Cardiac septum (tissue), 1 donor: ENCODE data around the gene ARRDC1. TPM values are rescaled to one million over a fixed set of nuclear protein-coding genes. Genes with fewer than 3 reads are reported as not detected.

Experiments
- DNase-seq: peaks from one replicate; pipeline ENCODE4 v3.0.0-alpha.2; 2020; ENCODE audit warnings: low spot score
- intact Hi-C: fragments of 100-400 bp; cut with DNase I; formaldehyde crosslinking; loops from one replicate; pipeline ENCODE4 v1.14.0; 2022
- total RNA-seq: library from RNA; stranded (reverse); fragmentation: NEBNext Ultra II Directional; extraction: Animal tissue kit (Norgen Biotek cat#: 25700); gene quantifications from one replicate; pipeline ENCODE4 v1.2.1, GENCODE V29; 2021
- donor health status: DM: no; HTN: no; CAD: no.

ARRDC1 gene
- total RNA-seq, 1 donor from 2014 or later = 21.1 TPM

DNA sequence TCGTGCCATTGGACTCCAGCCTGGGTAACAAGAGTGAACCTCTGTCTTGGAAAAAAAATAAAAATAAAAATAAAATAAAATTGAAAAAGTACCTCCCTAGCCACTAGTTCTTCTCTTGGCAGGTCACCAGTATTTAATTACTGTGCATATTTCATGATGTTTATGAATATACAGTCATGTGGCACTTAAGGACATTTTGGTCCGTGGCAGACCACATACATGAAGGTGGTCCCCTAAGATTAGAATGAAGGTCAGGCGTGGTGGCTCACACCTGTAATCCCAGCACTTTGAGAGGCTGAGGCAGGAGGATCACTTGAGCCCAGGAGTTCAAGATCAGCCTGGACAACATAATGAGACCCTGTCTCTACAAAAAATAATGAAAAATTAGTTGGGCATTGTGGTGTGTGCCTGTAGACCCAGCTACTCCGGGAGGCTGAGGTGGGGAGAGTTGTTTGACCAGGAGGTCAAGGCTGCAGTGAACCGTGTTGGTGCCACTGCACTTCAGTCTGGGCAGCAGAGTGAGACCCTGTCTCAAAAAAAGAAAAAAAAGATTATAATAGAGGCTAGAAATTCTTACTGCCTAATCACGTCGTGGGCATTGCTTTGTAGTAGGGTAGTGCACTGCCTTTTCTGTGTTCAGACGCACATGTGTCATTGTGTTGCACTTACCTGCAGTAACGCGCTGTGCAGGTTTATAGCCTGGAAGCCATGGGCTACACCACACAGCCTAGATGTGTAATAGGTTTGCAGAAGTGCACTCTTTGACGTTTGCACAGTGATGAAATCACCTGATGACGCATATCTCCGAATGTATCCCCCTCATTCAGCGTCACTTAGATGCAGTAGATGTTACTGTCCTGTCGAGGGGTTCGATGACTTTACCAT, 26.1 kb downstream of the ARRDC1 start:
- no peak for DNase-seq
- intact Hi-C loops = no loop called here

DNA sequence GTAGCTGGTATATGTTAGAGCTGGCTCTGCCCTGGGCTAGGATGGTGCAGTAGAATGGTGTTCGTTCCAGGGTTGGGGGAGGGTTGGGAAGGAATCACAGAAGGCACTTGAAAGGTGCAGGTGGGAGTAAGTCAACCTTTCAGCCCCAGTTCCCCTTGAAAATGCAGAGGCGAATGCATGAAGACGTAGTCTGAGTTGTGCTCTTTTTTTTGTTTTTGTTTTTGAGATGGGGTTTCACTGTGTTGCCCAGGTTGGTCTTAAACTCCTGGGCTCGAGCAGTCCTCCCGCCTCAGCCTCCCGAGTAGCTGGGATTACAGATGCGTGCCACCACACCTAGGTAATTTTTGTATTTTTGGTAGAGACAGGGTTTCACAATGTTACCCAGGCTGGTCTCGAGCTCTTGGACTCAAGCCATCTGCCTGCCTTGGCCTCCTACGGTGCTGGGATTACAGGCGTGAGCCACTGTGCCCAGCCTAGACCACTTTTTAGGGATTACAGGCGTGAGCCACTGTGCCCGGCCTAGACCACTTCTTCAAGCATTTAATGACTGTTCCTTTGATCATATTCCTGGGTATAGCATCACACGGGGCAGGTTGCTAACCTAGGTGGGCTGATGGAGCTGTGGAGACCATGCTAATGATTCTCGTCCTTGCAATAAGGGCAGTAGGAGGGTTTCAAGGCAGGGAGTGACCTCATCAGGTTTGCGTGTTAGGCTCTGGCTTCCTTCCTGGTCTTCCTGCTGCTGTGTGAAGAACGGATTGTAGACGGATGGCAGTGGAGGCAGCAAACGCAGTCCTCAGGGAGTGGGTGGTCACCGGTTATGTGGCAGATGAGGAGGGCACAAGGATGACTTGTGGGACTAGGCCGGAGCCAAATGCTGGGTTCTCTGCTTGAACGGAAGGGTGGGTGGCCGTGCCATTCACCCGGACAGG, 27.0 kb downstream of the ARRDC1 start:
- intact Hi-C loops = no loop called here

DNA sequence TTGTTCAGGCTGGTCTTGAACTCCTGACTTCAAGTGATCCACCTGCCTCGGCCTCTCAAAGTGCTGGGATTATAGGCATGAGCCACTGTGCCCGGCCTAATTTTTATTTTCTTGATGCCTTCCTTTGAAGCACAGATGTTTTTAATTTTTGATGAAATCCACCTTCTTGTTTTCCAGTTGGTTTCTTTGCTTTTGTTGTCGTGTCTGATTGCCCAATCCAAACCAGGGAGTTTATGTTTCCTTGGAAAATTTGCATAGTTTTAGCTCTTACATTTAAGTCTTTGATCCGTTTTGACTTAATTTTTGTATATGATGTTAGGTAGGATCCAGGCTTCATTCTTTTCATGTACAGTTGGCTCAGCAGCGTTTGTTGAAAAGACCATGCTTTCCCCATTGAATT, 28.5 kb downstream of the ARRDC1 start:
- intact Hi-C loops = no loop called here
- DNase-seq = no peak

More for the DNA sequence above, 27.0 kb downstream of the ARRDC1 start:
- no peak for DNase-seq

DNA sequence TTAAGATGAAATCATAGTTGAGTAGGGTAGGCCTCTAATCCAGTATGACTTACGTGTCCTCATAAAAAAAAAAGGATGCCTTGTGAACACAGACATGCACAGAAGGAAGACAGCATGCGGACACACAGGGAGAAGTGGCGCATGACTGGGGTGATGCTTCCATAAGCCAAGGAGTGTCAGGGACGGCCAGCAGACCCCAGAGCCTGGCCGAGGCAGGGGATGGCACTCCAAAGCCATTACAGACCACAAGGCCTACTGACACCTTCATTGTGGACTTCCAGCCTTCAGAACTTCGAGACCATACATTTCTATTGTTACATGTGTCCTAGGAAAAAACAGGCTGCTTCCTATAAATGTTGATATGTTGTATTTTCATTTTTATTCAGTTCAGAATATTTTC, 33.2 kb downstream of the ARRDC1 start:
- intact Hi-C loops = no loop called here
- no peak for DNase-seq

DNA sequence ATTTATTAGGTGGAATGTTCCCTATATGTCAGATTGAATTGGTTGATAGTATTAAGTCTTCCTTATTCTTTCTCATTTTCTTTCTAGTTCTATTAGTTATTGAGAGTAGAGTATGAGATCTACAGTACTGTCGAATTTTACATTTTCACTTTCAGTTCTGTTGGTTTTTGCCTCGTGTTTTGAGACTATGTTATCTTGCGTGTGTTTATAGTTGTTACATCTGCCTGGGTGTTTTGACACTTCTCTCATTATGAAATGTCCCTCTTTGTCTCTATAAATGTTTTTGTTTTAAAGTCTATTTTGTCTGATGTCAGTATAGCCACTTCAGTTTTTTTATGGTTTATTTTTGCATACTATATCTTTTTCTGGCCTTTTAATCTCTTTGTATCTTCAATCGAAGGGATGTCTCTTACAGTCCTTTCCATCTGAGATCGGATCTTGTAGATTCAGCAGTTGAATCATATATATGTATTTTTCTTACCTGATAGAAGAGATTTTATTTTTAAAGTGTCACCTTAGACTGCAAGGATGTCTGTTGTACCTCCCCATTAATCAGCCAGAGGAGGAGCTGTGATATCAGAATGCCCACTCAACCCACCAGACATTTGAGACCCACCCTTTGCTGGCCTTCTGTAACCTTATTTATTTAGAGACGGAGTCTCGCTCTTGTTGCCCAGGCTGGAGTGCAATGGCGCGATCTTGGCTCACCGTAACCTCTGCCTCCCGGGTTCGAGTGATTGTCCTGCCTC, 34.0 kb downstream of the ARRDC1 start:
- intact Hi-C loops = no loop called here
- no peak for DNase-seq

DNA sequence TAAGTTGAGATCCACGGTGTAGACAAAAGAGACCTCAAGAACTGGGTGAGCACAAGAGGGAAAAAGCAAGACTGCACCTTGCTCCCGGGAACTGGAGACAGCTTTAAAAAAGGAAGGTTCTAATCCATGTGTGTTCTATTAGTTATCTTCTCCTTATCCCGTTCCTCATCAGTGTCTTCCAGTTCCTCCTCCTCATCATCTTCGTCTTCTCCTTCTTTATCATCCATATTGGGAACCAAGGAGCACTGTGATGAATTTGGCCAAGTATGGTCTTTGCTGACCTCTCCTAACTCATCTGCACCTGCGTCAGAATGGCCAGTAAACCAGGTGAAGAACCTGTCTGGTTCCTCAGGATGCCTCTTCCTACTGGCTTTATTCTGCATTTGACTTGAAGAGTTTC, 35.4 kb downstream of the ARRDC1 start:
- no peak for DNase-seq
- intact Hi-C loops = no loop called here

DNA sequence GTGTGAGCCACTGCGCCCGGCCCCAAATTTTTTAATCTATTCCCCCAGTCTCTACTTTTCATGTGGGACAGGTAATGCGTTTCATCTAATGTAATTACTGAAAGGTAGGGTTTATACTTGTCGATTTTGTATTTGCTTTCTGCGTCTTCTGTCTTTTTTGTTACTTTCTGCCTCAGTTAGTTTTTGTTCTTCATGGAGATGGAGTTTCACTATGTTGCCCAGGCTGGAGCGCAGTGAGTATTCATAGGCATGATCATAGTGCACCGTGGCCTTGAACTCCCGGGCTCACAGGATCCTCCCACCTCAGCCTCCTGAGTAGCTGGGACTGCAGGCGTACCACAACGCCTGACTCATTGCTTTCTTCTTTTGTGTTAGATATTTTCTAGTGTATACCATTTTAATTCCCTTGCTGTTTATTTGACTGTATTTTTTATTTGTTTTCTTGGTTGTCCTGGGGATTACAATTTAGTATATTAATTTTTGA, 36.7 kb downstream of the ARRDC1 start:
- DNase-seq = no peak
- intact Hi-C loops = no loop called here

DNA sequence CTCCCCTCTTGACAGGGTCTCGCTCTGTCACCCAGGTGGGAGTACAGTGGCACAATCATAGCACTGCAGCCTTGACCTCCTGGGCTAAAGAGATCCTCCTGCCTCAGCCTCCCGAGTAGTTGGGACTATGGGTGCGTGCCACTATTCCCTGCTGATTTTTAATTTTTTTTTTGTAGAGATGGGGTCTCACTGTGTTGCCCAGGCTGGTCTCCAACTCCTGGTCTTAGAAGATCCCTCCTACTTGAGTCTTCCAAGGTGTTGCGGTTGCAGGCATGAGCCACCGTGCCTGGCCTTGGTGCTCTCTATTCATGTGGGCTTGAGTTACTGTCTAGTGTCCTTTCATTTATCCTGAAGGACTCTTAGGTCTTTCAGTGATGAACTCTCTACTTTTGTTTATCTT, 37.4 kb downstream of the ARRDC1 start:
- DNase-seq = no peak
- intact Hi-C loops = no loop called here

DNA sequence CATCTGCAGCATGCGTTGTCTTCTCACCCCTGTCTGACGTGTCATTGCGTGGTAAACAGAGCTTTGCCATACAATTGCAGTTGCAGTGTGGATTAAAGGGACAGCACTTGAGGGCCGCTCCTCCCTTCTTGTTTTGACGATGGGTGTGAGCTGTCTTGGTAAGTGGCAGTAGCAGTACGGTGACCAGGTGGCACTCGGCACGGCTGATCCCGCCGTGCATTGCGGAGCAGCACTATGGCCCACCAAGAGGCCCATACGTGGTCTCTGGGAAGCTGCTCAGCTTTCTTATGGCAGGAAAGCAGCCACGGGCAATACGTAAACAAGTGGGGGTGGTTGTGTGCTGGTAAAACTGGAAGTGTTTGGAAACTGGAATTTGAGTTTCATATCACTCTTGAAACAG, 38.4 kb downstream of the ARRDC1 start:
- DNase-seq = no peak
- intact Hi-C loops = no loop called here

DNA sequence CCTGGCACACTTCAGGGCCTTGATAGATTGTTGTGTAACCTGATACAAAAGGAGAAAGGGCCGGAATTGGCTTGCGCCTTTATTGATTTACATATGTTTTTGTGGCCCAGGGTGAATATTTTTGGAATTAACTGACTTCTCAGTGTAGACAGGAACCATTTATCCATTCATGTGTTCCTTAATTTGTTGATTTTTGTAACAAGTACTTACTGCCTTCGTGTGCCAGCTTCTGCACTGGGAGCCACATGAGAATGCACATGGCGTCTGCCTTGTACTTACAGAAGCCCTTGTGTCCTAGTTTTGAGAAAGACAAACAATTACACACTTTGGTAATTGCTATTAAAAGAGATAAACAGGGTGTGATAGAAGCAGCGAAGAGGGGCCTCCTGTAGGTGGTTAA, 39.7 kb downstream of the ARRDC1 start:
- intact Hi-C loops = no loop called here
- DNase-seq = no peak

DNA sequence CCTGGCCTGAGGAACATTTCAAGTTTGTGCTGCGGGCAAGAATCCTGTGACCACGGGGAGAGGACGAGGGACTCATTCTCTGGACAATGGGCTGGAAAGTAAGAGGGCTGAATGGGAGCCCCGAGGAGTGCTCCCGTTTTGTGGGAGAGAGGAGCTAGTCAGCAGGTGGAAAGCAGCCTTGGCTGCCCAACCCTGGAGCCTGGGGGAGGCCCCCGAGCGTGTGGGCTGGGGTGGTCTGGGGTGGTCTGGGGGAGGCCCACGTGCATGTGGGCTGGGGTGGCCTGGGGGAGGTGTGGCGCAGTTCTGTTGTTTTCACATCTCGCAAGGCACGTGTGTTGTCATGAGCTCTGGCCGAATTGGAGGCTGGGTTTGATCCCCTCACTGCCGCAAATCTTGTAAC, 40.9 kb downstream of the ARRDC1 start:
- no peak for DNase-seq
- intact Hi-C loops = no loop called here

DNA sequence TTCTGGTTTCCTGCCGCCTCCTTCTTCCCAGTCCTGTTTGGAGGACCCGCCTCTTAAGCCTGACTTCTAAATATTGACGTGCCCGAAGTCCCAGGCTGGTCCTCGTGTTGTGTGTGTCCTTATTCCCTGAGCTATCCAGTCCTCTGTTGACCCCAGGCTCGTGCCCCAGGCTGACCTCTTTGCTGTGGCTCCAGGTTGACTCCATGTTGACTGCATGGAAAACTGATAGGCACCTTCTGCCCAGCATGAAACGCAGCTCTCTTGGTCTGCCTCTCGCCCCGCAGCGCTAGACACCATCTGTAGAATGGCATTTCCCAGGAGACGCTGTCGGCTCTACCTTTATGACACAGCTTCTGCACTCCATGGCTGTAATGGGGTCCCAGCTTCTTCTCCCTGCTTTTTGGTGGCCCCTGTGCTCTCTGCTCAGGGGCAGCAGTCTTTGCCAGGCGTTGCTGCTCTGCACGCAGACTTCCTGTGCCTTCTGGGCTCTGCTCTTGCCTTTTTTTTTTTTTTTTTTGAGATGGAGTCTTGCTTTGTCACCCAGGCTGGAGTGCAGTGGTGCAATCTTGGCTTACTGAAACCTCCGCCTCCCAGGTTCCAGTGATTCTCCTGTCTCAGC, 41.7 kb downstream of the ARRDC1 start:
- intact Hi-C loops = no loop called here
- no peak for DNase-seq

DNA sequence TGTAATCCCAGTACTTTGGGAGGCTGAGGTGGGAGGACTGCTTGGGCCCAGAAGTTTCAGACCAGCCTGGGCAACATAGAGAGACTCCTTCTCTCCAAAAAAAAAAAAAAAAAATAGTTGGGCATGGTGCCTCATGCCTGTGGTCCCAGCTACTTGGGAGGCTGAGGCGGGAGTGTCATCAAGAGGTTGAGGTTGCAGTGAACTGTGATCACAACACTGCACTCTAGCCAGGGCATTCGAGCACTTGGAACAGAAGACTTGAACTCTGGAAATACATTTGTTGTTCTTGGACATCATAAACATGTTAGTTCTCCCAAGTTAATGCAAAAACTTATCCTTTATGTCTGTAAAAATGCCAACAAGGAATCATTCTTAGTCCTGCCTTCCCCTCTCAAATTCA, 42.9 kb downstream of the ARRDC1 start:
- no peak for DNase-seq
- intact Hi-C loops = no loop called here

DNA sequence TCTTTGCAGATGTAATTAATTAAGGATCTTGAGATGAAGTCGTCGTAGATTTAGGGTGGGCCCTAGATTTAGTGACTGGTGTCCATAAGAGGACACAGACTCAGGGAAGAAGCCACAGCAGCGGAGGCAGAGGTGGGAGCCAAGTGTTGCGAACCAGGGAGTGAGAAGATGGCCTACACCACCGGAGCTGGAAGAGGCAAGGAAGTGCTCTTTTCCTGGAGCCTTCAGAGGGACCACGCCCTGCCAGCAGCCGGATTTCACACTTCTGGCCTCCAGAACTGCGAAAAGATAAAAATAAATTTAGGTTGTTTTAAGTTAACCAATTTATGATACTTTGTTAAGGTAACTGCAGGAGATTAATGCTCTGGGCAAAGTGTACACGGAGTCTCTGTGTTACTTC, 44.1 kb downstream of the ARRDC1 start:
- DNase-seq = no peak
- intact Hi-C loops = no loop called here

DNA sequence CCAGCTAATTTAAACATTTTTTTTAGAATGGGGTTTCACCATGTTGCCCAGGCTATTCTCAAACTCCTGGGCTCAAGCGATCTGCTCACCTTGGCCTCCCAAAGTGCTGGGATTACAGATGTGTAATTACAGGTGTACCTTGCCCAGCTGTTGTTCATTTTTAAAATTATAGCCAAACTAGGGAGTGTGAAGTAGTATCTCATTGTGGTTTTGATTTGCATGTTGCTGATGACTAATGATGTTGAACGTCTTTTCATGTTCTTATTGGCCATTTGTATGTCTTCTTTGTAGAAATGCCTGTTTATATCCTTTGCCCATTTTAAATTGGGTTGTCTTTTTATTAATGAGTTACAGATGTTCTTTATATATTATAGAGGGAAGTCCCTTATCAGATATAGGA, 44.8 kb downstream of the ARRDC1 start:
- DNase-seq = no peak
- intact Hi-C loops = no loop called here

DNA sequence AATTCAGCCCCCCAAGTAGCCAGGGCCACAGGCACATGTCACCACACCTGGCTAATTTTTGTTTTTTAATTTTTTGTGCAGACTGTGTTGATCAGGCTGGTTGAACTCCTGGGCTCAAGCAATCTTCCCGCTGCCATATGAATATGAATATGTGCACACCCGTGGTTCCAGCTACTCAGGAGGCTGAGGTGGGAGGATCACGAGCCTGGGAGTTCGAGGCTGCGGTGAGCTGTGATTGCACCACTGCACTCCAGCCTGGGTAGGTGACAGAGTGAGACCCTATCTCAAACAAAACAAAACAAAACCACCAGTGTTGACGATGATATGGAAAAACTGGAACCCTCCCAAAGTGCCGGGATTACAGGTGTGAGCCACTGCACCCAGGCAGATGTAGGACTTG, 45.3 kb downstream of the ARRDC1 start:
- intact Hi-C loops = no loop called here

DNA sequence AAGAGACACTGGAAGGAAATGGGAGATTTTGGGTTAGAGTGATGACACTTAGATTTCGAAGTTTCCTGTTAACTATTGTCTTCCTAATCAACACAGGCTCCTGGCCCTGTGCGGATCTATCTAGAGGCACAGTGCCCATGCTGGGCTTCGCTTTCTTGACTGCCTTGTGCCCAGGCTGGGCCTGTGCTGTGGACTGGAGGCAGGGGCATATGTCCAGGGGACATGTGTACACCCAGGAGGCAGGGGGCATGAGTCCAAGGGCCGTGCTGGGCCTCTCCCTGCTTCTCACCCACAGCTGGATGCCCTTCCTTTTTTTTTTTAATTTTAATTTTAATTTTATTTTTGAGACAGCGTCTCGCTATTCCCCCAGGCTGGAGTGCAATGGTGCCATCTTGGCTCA, 50.9 kb downstream of the ARRDC1 start:
- DNase-seq = no peak
- intact Hi-C loops = no loop called here

More for the DNA sequence above, 45.3 kb downstream of the ARRDC1 start:
- DNase-seq = no peak

DNA sequence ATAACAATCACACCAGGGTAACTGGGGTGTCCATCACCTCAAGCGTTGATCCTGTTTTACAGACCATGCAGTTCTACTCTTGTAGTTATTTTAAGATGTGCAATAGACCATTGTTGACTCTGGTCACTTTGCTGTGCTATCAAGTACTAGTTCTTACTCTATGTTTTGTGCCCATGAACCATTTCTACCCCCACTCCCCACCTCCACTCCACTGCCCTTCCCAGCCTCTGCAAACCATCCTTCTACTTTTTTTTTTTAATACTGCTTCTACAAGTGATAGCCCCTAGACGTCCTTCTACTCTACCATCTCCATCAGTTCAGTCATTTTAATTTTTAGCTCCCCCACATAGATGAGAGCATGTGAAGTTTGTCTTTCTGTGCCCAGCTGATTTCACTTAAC, 52.1 kb downstream of the ARRDC1 start:
- intact Hi-C loops = no loop called here
- DNase-seq = no peak

DNA sequence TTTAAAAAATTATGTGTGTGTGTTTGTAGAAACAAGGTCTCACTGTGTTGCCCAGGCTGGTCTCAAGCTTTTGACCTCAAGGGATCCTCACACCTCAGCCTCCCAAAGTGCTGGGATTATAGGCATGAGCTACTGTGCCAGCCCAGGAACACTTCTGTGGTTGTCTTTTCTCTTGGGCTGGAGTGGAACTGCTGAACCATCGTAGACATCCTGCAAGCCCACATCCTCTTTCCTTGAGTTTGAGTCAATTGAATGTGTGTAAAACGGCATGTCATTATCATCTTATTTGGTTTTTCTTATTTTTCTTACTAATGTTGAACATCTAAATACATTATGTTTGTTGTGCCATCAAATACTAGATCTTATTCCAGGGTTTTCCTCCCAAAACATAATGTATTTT, 53.3 kb downstream of the ARRDC1 start:
- intact Hi-C loops = no loop called here

More for the DNA sequence above, 53.3 kb downstream of the ARRDC1 start:
- DNase-seq = no peak
